NK-92 treated with Interleukin-12 subunit alpha and Interleukin-12 subunit beta, amount 100 ng/mL, for 24 hours (cell line): ENCODE measurements around the gene TMEM128.
"Not testable (repeated sequence)": the region's sequence is repeated elsewhere in the genome, so short reads cannot be mapped to it uniquely, and the experiment has no call there.

Experiments
- DNase-seq: peaks from one replicate; lab custom pipeline; 2025; lab: John Stamatoyannopoulos, UW

Gene TMEM128

GRCh38 chr4:4188557-4188956, 59.5 kb downstream of the TMEM128 start:
- not testable (repeated sequence) for DNase-seq
